GM23338 (cell line): ENCODE results near the gene ADA. TPM values are rescaled to one million over a fixed set of nuclear protein-coding genes. Genes with fewer than 3 reads are reported as not detected.

ENCODE experiments used
- ATAC-seq: fragments of 200-7000 bp; cut with Tn5 transposase; 3 replicates; pipeline ENCODE4 v1.9.1; 2020
- DNase-seq: peaks from one replicate; pipeline ENCODE4 v3.0.0-alpha.2; 2015; ENCODE audit warnings: low spot score
- H2AFZ ChIP-seq: fragments of 200-600 bp; sonication (generic); 2 replicates; pipeline ENCODE4 v1.8.0; 2016; ENCODE audit warnings: antibody characterized with exemption, mild to moderate bottlenecking, moderate library complexity
- H3F3A ChIP-seq: fragments of 200-600 bp; sonication (generic); replicated peaks from 2 replicates; pipeline ENCODE4 v1.8.0; 2017; ENCODE audit warnings: antibody characterized with exemption, mixed run types, low read depth
- H3K27ac ChIP-seq: fragments of 200-600 bp; sonication (generic); 2 replicates; pipeline ENCODE4 v1.6.1; 2016; ENCODE audit warnings: low read depth
- H3K27me3 ChIP-seq: fragments of 200-600 bp; sonication (generic); 2 replicates; pipeline ENCODE4 v1.8.0; 2016; ENCODE audit warnings: mild to moderate bottlenecking, mixed run types, moderate library complexity; ENCODE audit not compliant: insufficient read depth
- H3K36me3 ChIP-seq: fragments of 200-600 bp; sonication (generic); 2 replicates; pipeline ENCODE4 v1.8.0; 2016; ENCODE audit warnings: mild to moderate bottlenecking; ENCODE audit not compliant: insufficient read depth
- H3K4me1 ChIP-seq: fragments of 200-600 bp; sonication (generic); 2 replicates; pipeline ENCODE4 v1.8.0; 2016; ENCODE audit warnings: mild to moderate bottlenecking, moderate library complexity; ENCODE audit not compliant: insufficient read depth
- H3K4me2 ChIP-seq: fragments of 200-600 bp; sonication (generic); 2 replicates; pipeline ENCODE4 v1.7.1; 2017; ENCODE audit warnings: mixed run types
- H3K4me3 ChIP-seq: fragments of 200-600 bp; sonication (generic); 2 replicates; pipeline ENCODE4 v1.6.1; 2016; ENCODE audit warnings: mixed run types
- H3K79me2 ChIP-seq: fragments of 200-600 bp; sonication (generic); replicated peaks from 2 replicates; pipeline ENCODE4 v1.8.0; 2017; ENCODE audit warnings: mild to moderate bottlenecking; ENCODE audit not compliant: insufficient read depth
- H3K9me2 ChIP-seq: fragments of 200-600 bp; sonication (generic); 2 replicates; pipeline ENCODE4 v1.8.0; 2017; ENCODE audit not compliant: insufficient read depth
- H4K20me1 ChIP-seq: fragments of 200-600 bp; sonication (generic); replicated peaks from 2 replicates; pipeline ENCODE4 v1.8.0; 2017; ENCODE audit warnings: mild to moderate bottlenecking; ENCODE audit not compliant: insufficient read depth
- H3K27ac Mint-ChIP-seq: 2 replicates; pipeline ENCODE4 v1.8.0; 2020; ENCODE audit warnings: inconsistent platforms, mild to moderate bottlenecking, moderate library complexity, mixed read lengths
- H3K27me3 Mint-ChIP-seq: 3 replicates; pipeline ENCODE4 v1.8.0; 2022; ENCODE audit warnings: low read depth, mild to moderate bottlenecking, moderate library complexity, mixed read lengths, inconsistent platforms; ENCODE audit not compliant: insufficient read depth, poor library complexity
- H3K36me3 Mint-ChIP-seq: 3 replicates; pipeline ENCODE4 v1.8.0; 2021; ENCODE audit warnings: low read depth, mild to moderate bottlenecking, inconsistent platforms, moderate library complexity, mixed read lengths
- H3K4me1 Mint-ChIP-seq: 3 replicates; pipeline ENCODE4 v1.8.0; 2020; ENCODE audit warnings: mild to moderate bottlenecking, inconsistent platforms, mixed read lengths
- H3K4me3 Mint-ChIP-seq: 3 replicates; pipeline ENCODE4 v1.8.0; 2021; ENCODE audit warnings: moderate library complexity, mild to moderate bottlenecking, inconsistent platforms, mixed read lengths
- H3K9me3 Mint-ChIP-seq: 3 replicates; pipeline ENCODE4 v1.8.0; 2020; ENCODE audit warnings: moderate library complexity, mild to moderate bottlenecking, inconsistent platforms, mixed read lengths
- CREB1 ChIP-seq: fragments of 250-450 bp; sonication (Bioruptor Pico); IDR thresholded peaks from 2 replicates; pipeline ENCODE4 v1.5.0; 2020; ENCODE audit warnings: low read depth, mild to moderate bottlenecking, moderate library complexity
- JUNB ChIP-seq: IDR thresholded peaks from one replicate; pipeline ENCODE4 v1.6.1; 2016; ENCODE audit warnings: antibody characterized with exemption; ENCODE audit not compliant: unreplicated experiment
- NANOG ChIP-seq: IDR thresholded peaks from 2 replicates; pipeline ENCODE4 v1.6.1; 2016; ENCODE audit warnings: antibody characterized with exemption, borderline replicate concordance
- POLR2AphosphoS5 ChIP-seq: IDR thresholded peaks from 2 replicates; pipeline ENCODE4 v1.6.1; 2016; ENCODE audit warnings: antibody characterized with exemption, low read depth
- ZNF114 ChIP-seq: fragments of 250-450 bp; sonication (Bioruptor Pico); IDR thresholded peaks from 2 replicates; pipeline ENCODE4 v1.5.0; 2020; ENCODE audit warnings: mild to moderate bottlenecking, moderate library complexity
- ZNF331 ChIP-seq: fragments of 250-450 bp; sonication (Bioruptor Pico); IDR thresholded peaks from 2 replicates; pipeline ENCODE4 v1.5.0; 2020; ENCODE audit warnings: low read depth, mild to moderate bottlenecking, moderate library complexity
- polyA plus RNA-seq: library from polyadenylated mRNA; unstranded; fragments of >200 nt; fragmentation: Nextera tagmentation; extraction: Ambion mirVana; gene quantifications from 2 replicates; pipeline ENCODE4 v1.2.1, GENCODE V29; 2016
- total RNA-seq: library from RNA; depleted of rRNA; stranded (reverse); fragments of >200 nt; shearing (Covaris generic); gene quantifications from 2 replicates; pipeline ENCODE4 v1.2.3, GENCODE V29; 2014
- TF ChIP-seq, protein P1 (sequence below): fragments of 250-450 bp; sonication (Bioruptor Pico); IDR thresholded peaks from 2 replicates; pipeline ENCODE4 v1.5.0; 2020; ENCODE audit warnings: mild to moderate bottlenecking, moderate library complexity
- TF ChIP-seq, protein P2 (sequence below), 2 experiments: fragments of 200-600 bp in 1 of 2; sonication (generic) in 1 of 2; conservative IDR thresholded peaks; 2 replicates each; pipeline versions ENCODE4 v1.5.1 to v1.6.1; 2016 to 2017; ENCODE audit warnings: antibody characterized with exemption in 2 of 2, low read depth in 2 of 2, mild to moderate bottlenecking in 2 of 2, moderate library complexity in 1 of 2
- TF ChIP-seq, protein P3 (sequence below): IDR thresholded peaks from 2 replicates; pipeline ENCODE4 v1.6.1; 2016; ENCODE audit warnings: antibody characterized with exemption
- TF ChIP-seq, protein P4 (sequence below): IDR thresholded peaks from one replicate; pipeline ENCODE4 v1.6.1; 2018; ENCODE audit warnings: antibody characterized with exemption; ENCODE audit not compliant: unreplicated experiment

ADA gene
- total and polyA plus RNA-seq, 2 experiments from 2014 or later: 15.8 to 16.2 TPM

DNA sequence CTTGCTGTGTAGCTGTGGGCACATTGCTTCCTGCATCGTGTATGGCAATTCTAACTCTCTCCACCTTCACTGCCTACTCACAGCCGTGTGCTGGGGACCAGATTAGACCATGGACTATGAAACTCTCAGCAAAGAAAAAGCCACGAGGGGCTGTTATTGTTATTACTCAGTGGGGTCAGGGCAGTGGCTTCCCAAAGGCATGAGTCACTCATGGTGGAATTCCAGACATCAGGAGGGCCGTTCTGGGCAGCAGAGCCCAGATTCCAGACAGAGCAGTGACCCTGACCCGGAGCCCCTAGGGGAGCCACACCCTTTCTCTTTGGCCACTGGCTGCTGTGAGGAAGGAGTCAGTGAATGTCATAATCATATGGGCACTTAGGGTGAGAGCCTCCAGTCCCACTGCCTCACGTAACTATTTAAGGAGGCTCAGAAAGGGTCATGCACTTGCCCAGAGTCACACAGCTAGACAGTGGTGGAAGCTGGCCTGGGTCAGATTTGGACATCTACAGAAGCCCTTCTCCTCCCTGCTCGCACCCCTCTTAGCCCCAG lies 41.5 kb upstream of the ADA start (continued):
- TF ChIP-seq, protein P1, sequence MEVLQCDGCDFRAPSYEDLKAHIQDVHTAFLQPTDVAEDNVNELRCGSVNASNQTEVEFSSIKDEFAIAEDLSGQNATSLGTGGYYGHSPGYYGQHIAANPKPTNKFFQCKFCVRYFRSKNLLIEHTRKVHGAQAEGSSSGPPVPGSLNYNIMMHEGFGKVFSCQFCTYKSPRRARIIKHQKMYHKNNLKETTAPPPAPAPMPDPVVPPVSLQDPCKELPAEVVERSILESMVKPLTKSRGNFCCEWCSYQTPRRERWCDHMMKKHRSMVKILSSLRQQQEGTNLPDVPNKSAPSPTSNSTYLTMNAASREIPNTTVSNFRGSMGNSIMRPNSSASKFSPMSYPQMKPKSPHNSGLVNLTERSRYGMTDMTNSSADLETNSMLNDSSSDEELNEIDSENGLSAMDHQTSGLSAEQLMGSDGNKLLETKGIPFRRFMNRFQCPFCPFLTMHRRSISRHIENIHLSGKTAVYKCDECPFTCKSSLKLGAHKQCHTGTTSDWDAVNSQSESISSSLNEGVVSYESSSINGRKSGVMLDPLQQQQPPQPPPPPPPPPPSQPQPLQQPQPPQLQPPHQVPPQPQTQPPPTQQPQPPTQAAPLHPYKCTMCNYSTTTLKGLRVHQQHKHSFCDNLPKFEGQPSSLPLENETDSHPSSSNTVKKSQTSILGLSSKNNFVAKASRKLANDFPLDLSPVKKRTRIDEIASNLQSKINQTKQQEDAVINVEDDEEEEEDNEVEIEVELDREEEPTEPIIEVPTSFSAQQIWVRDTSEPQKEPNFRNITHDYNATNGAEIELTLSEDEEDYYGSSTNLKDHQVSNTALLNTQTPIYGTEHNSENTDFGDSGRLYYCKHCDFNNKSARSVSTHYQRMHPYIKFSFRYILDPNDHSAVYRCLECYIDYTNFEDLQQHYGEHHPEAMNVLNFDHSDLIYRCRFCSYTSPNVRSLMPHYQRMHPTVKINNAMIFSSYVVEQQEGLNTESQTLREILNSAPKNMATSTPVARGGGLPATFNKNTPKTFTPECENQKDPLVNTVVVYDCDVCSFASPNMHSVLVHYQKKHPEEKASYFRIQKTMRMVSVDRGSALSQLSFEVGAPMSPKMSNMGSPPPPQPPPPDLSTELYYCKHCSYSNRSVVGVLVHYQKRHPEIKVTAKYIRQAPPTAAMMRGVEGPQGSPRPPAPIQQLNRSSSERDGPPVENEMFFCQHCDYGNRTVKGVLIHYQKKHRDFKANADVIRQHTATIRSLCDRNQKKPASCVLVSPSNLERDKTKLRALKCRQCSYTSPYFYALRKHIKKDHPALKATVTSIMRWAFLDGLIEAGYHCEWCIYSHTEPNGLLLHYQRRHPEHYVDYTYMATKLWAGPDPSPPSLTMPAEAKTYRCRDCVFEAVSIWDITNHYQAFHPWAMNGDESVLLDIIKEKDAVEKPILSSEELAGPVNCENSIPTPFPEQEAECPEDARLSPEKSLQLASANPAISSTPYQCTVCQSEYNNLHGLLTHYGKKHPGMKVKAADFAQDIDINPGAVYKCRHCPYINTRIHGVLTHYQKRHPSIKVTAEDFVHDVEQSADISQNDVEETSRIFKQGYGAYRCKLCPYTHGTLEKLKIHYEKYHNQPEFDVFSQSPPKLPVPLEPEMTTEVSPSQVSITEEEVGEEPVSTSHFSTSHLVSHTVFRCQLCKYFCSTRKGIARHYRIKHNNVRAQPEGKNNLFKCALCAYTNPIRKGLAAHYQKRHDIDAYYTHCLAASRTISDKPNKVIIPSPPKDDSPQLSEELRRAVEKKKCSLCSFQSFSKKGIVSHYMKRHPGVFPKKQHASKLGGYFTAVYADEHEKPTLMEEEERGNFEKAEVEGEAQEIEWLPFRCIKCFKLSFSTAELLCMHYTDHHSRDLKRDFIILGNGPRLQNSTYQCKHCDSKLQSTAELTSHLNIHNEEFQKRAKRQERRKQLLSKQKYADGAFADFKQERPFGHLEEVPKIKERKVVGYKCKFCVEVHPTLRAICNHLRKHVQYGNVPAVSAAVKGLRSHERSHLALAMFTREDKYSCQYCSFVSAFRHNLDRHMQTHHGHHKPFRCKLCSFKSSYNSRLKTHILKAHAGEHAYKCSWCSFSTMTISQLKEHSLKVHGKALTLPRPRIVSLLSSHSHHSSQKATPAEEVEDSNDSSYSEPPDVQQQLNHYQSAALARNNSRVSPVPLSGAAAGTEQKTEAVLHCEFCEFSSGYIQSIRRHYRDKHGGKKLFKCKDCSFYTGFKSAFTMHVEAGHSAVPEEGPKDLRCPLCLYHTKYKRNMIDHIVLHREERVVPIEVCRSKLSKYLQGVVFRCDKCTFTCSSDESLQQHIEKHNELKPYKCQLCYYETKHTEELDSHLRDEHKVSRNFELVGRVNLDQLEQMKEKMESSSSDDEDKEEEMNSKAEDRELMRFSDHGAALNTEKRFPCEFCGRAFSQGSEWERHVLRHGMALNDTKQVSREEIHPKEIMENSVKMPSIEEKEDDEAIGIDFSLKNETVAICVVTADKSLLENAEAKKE (CRISPR knock-in tag): no peak
- TF ChIP-seq ZNF114 (CRISPR knock-in tag) (no peak), JUNB (no peak)

DNA sequence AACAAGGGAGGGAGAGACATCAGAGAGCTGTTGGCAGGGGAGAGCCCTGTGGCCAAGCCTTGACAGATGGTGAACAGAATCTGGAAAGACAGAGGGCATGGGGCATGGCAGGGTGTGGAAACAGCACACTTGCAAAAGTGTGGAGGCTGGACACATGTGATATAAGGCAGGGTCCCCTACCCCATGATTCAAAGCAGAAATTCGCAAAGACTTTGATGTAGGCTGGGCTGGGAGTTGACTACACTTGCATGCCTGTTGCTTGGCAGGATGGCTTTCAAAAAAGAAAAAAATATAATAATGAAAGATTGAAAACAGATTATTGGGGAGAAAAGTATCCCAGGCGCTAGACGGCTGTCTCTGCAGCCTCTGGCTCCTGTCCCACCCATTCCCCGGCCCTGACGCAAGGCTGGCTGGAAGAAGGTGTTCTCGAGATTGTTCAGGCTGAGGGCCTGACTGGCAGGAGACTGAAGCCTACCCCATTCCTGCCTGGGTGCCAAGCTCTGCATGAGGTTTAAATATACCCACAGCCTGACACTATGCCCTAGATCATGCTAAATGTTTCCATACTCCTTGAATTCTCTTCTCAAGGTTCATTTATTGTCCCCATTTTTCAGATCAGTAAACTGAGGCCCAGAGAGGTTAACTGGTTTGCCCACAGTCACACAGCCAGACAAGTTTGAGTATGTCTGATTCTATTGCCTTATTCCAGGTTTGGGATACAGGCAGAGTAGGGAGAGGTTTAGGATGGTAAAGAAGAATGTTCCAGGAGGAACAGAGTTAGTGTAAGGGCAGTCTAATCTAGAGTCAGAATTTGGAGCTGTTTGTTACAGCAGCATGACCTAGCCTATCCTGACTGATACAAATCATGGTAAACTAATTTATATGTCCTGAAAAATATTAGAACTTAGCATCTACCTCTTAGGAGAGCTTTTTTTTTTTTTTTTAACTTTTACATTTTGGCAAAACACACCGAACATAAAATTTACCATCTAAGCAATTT lies 40.2 kb upstream of the ADA start:
- peaks cover 5% of the 10 kb centered on the region; the same call in 1 of the 2 replicates for H3K4me1 ChIP-seq
- H3K27me3 Mint-ChIP-seq: peaks cover 8% of the 10 kb centered on the region
- no peak overlapping the region for H3K4me2 ChIP-seq
- no peak overlapping the region for H3K27ac Mint-ChIP-seq
- H3F3A ChIP-seq: no peaks in the 10 kb centered on the region
- H3K36me3 Mint-ChIP-seq: no peaks in the 10 kb centered on the region
- TF ChIP-seq, protein P2, sequence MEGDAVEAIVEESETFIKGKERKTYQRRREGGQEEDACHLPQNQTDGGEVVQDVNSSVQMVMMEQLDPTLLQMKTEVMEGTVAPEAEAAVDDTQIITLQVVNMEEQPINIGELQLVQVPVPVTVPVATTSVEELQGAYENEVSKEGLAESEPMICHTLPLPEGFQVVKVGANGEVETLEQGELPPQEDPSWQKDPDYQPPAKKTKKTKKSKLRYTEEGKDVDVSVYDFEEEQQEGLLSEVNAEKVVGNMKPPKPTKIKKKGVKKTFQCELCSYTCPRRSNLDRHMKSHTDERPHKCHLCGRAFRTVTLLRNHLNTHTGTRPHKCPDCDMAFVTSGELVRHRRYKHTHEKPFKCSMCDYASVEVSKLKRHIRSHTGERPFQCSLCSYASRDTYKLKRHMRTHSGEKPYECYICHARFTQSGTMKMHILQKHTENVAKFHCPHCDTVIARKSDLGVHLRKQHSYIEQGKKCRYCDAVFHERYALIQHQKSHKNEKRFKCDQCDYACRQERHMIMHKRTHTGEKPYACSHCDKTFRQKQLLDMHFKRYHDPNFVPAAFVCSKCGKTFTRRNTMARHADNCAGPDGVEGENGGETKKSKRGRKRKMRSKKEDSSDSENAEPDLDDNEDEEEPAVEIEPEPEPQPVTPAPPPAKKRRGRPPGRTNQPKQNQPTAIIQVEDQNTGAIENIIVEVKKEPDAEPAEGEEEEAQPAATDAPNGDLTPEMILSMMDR (conservative IDR thresholded peaks at IDR 0.05; ENCODE audit: low read depth in 2 of 2): no peak
- TF ChIP-seq, protein P3, sequence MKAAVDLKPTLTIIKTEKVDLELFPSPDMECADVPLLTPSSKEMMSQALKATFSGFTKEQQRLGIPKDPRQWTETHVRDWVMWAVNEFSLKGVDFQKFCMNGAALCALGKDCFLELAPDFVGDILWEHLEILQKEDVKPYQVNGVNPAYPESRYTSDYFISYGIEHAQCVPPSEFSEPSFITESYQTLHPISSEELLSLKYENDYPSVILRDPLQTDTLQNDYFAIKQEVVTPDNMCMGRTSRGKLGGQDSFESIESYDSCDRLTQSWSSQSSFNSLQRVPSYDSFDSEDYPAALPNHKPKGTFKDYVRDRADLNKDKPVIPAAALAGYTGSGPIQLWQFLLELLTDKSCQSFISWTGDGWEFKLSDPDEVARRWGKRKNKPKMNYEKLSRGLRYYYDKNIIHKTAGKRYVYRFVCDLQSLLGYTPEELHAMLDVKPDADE: no peak
- TF ChIP-seq POLR2AphosphoS5 (no peak), ZNF114 (CRISPR knock-in tag) (no peak), NANOG (no peak), JUNB (no peak), CREB1 (CRISPR knock-in tag) (no peak), ZNF331 (CRISPR knock-in tag) (no peak)
- TF ChIP-seq, protein P4, sequence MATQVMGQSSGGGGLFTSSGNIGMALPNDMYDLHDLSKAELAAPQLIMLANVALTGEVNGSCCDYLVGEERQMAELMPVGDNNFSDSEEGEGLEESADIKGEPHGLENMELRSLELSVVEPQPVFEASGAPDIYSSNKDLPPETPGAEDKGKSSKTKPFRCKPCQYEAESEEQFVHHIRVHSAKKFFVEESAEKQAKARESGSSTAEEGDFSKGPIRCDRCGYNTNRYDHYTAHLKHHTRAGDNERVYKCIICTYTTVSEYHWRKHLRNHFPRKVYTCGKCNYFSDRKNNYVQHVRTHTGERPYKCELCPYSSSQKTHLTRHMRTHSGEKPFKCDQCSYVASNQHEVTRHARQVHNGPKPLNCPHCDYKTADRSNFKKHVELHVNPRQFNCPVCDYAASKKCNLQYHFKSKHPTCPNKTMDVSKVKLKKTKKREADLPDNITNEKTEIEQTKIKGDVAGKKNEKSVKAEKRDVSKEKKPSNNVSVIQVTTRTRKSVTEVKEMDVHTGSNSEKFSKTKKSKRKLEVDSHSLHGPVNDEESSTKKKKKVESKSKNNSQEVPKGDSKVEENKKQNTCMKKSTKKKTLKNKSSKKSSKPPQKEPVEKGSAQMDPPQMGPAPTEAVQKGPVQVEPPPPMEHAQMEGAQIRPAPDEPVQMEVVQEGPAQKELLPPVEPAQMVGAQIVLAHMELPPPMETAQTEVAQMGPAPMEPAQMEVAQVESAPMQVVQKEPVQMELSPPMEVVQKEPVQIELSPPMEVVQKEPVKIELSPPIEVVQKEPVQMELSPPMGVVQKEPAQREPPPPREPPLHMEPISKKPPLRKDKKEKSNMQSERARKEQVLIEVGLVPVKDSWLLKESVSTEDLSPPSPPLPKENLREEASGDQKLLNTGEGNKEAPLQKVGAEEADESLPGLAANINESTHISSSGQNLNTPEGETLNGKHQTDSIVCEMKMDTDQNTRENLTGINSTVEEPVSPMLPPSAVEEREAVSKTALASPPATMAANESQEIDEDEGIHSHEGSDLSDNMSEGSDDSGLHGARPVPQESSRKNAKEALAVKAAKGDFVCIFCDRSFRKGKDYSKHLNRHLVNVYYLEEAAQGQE: no peak
- ATAC-seq: no peak
- H3K36me3 ChIP-seq: no peaks in the 10 kb centered on the region
- no peaks in the 10 kb centered on the region for H3K79me2 ChIP-seq
- DNase-seq: no peak
- no peaks in the 10 kb centered on the region for H3K9me2 ChIP-seq
- peaks cover 3% of the 10 kb centered on the region; the same call in 1 of the 3 replicates for H3K9me3 Mint-ChIP-seq
- no peak overlapping the region for H3K27ac ChIP-seq
- H3K4me3 ChIP-seq: no peak overlapping the region
- H4K20me1 ChIP-seq: no peaks in the 10 kb centered on the region
- no peak overlapping the region for H3K4me3 Mint-ChIP-seq
- H3K27me3 ChIP-seq: no peaks in the 10 kb centered on the region
- peaks cover 2% of the 10 kb centered on the region; the same call in 2 of the 3 replicates for H3K4me1 Mint-ChIP-seq
- no peak overlapping the region for H2AFZ ChIP-seq
